DOHH2 (cell line): ENCODE measurements around the gene IGLON5.

Experiments used
- H3F3A ChIP-seq: fragments of 200-600 bp; sonication (generic), shearing (Covaris generic); 2 replicates; pipeline ENCODE4 v1.6.0; 2016; ENCODE audit warnings: antibody characterized with exemption, mild to moderate bottlenecking; ENCODE audit not compliant: control insufficient read depth, insufficient read depth
- H3K27ac ChIP-seq: fragments of 200-600 bp; sonication (generic); 2 replicates; pipeline ENCODE4 v1.5.1; 2014; ENCODE audit warnings: low read depth, mild to moderate bottlenecking, low read length, moderate library complexity
- H3K27me3 ChIP-seq: fragments of 200-600 bp; sonication (generic); 2 replicates; pipeline ENCODE4 v1.6.1; 2014; ENCODE audit warnings: mild to moderate bottlenecking, low read length, mixed read lengths; ENCODE audit not compliant: control insufficient read depth
- H3K36me3 ChIP-seq: fragments of 200-600 bp; sonication (generic); 2 replicates; pipeline ENCODE4 v1.6.1; 2014; ENCODE audit warnings: mild to moderate bottlenecking, low read length, moderate library complexity, mixed read lengths; ENCODE audit not compliant: control insufficient read depth
- H3K4me1 ChIP-seq: fragments of 200-600 bp; sonication (generic); 2 replicates; pipeline ENCODE4 v1.6.1; 2014; ENCODE audit warnings: mild to moderate bottlenecking, low read length, mixed read lengths; ENCODE audit not compliant: control insufficient read depth
- H3K4me2 ChIP-seq: fragments of 200-600 bp; sonication (generic); 2 replicates; pipeline ENCODE4 v1.6.0; 2014; ENCODE audit warnings: mild to moderate bottlenecking, low read length, moderate library complexity
- H3K4me3 ChIP-seq: fragments of 200-600 bp; sonication (generic); 2 replicates; pipeline ENCODE4 v1.5.1; 2014; ENCODE audit warnings: mild to moderate bottlenecking, low read length, mixed read lengths
- H3K79me2 ChIP-seq: fragments of 200-600 bp; sonication (generic); 2 replicates; pipeline ENCODE4 v1.6.1; 2014; ENCODE audit warnings: mild to moderate bottlenecking, low read length, mixed read lengths; ENCODE audit not compliant: control insufficient read depth
- H3K9me2 ChIP-seq: fragments of 200-600 bp; sonication (generic); replicated peaks from 2 replicates; pipeline ENCODE4 v1.6.1; 2014; ENCODE audit warnings: mild to moderate bottlenecking, low read length, mixed read lengths; ENCODE audit not compliant: control insufficient read depth
- H3K9me3 ChIP-seq: fragments of 200-600 bp; sonication (generic); 2 replicates; pipeline ENCODE4 v1.6.1; 2014; ENCODE audit warnings: antibody characterized with exemption, low read length, mixed read lengths; ENCODE audit not compliant: control insufficient read depth, insufficient read depth
- H4K20me1 ChIP-seq: fragments of 200-600 bp; sonication (generic); 2 replicates; pipeline ENCODE4 v1.6.0; 2014; ENCODE audit warnings: low read depth, mild to moderate bottlenecking, antibody characterized with exemption, low read length, moderate library complexity; ENCODE audit not compliant: control insufficient read depth, insufficient read depth
- CTCF ChIP-seq: fragments of 200-600 bp; sonication (generic); IDR thresholded peaks from one replicate; pipeline ENCODE4 v1.5.1; 2014; ENCODE audit warnings: antibody characterized with exemption, mild to moderate bottlenecking, low read depth, low read length; ENCODE audit not compliant: poor library complexity, severe bottlenecking
- EZH2phosphoT487 ChIP-seq: fragments of 200-600 bp; sonication (generic); IDR thresholded peaks from 2 replicates; pipeline ENCODE4 v1.6.1; 2017; ENCODE audit warnings: borderline replicate concordance, mild to moderate bottlenecking, antibody characterized with exemption, low read length, moderate library complexity, mixed read lengths

Gene IGLON5

GRCh38 chr19:51301266-51301665 lies 10.2 kb upstream of the IGLON5 start:
- Histone ChIP-seq H3K27me3 (peaks cover 2% of the 10 kb centered on the region; the same call in 1 of the 2 replicates), H4K20me1 (no peaks in the 10 kb centered on the region), H3K36me3 (no peaks in the 10 kb centered on the region), H3K4me3 (no peak overlapping the region), H3K4me1 (no peaks in the 10 kb centered on the region), H3K9me3 (no peaks in the 10 kb centered on the region), H3K4me2 (no peak overlapping the region), H3K79me2 (no peaks in the 10 kb centered on the region), H3K27ac (no peak overlapping the region), H3F3A (no peaks in the 10 kb centered on the region), H3K9me2 (no peaks in the 10 kb centered on the region)
- TF ChIP-seq CTCF (no peak), EZH2phosphoT487 (no peak)

GRCh38 chr19:51305479-51305878 lies 6.0 kb upstream of the IGLON5 start:
- Histone ChIP-seq H3K4me1 (no peaks in the 10 kb centered on the region), H3K9me2 (no peaks in the 10 kb centered on the region), H3K9me3 (no peaks in the 10 kb centered on the region), H3K27me3 (peaks cover 2% of the 10 kb centered on the region; the same call in 1 of the 2 replicates), H3K4me3 (no peak overlapping the region), H4K20me1 (no peaks in the 10 kb centered on the region), H3K36me3 (no peaks in the 10 kb centered on the region), H3F3A (no peaks in the 10 kb centered on the region), H3K79me2 (no peaks in the 10 kb centered on the region), H3K4me2 (no peak overlapping the region), H3K27ac (no peak overlapping the region)
- TF ChIP-seq EZH2phosphoT487 (no peak), CTCF (no peak)

- Histone ChIP-seq H3K9me2 (no peaks in the 10 kb centered on the region), H3K4me2 (no peak overlapping the region), H3K79me2 (no peaks in the 10 kb centered on the region), H3K27ac (no peak overlapping the region), H4K20me1 (no peaks in the 10 kb centered on the region), H3K9me3 (no peaks in the 10 kb centered on the region), H3K27me3 (no peaks in the 10 kb centered on the region), H3K36me3 (no peaks in the 10 kb centered on the region), H3K4me3 (no peak overlapping the region), H3F3A (no peaks in the 10 kb centered on the region), H3K4me1 (no peaks in the 10 kb centered on the region)
- TF ChIP-seq CTCF (no peak), EZH2phosphoT487 (no peak)
These were observed 5.2 kb downstream of the IGLON5 start for GRCh38 chr19:51316688-51317087.

- Histone ChIP-seq H3K27ac (no peak overlapping the region), H3K4me1 (no peaks in the 10 kb centered on the region)
These were observed 5.9 kb downstream of the IGLON5 start for GRCh38 chr19:51317376-51317775.

More at GRCh38 chr19:51317376-51317775, 5.9 kb downstream of the IGLON5 start:
- no peak overlapping the region for H3K4me2 ChIP-seq
- H3F3A ChIP-seq: no peaks in the 10 kb centered on the region
- no peaks in the 10 kb centered on the region for H3K9me3 ChIP-seq
- H3K9me2 ChIP-seq: no peaks in the 10 kb centered on the region
- H3K4me3 ChIP-seq: no peak overlapping the region
- H4K20me1 ChIP-seq: no peaks in the 10 kb centered on the region
- TF ChIP-seq CTCF (no peak), EZH2phosphoT487 (no peak)
- H3K27me3 ChIP-seq: no peaks in the 10 kb centered on the region
- H3K79me2 ChIP-seq: no peaks in the 10 kb centered on the region
- H3K36me3 ChIP-seq: no peaks in the 10 kb centered on the region
